Activated CD8-positive, alpha-beta memory T cell treated with anti-CD3 and anti-CD28 coated beads, Interleukin-2, amount 50 U/mL, for 1 hour (primary cell): Measurements from ENCODE around the gene ANKRD24.
"Not testable (repeated sequence)": the region's sequence is repeated elsewhere in the genome, so short reads cannot be mapped to it uniquely, and the experiment has no call there.

Source experiments
- DNase-seq: peaks from one replicate; pipeline ENCODE4 v3.0.0-alpha.2; 2020; ENCODE audit errors: extremely low read depth

Gene ANKRD24

DNA sequence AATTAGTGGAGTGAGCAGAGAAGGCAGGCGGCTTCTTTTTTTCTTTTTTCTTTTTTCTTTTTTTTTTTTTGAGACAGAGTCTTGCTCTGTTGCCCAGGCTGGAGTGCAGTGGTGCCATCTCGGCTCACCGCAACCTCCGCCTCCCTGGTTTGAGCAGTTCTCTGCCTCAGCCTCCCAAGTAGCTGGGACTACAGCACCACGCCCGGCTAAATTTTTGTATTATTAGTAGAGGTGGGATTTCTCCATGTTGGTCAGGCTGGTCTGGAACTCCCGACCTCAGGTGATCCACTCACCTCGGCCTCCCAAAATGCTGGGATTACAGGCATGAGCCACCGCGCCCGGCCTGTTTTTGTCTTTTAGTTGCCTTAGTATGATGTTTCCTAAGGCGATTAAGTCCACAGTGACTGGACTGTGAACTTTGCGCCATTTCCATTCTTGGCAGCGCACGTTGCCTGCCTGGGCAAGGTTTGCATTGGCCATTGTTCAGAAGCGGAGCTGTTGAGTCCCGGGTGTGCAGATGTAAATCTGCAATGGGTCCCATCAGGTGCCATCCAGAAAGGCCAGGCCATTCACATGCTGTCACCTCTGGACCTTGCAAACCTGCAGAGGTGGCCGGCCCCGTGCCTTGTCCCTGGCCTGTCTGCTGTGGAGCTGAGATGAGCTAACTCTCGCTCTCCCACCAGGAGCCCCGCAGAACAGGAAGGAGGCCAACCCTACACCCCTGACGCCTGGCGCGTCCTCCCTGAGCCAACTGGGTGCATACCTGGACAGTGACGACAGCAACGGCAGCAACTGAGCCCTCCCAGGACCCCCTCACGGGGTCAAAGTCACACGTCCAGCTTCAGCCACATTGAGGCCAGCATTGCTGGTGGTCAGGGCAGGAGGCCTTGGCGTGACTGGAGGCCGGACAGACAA is 85.7 kb downstream of the ANKRD24 start:
- DNase-seq = no peak

DNA sequence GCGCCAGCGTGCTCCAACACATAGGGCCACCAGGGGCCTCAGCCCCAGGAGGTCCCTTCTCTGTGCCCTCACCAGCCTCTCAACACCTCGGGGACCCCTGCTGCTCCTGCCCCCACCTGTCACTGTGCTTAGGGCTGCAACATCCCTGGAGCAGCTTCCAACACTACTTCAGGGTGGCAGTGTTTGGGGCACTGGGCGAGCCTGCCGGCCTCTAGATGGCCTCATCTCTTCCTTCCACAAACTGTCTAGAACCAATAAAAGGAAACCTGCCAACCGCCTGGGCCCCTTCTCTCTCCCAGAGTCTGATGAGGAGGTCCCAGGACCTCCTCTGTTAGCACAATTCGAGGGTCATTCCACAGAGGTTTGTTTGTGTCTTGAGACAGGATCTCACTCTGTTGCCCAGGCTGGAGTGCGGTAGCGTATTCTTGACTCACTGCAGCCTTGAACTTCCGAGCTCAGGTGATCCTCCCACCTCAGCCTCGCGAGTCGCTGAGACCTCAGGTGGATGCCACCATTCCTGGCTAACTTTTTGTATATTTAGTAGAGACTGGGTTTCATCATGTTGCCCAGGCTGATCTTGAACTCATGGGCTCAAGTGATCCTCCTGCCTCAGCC is 86.4 kb downstream of the ANKRD24 start:
- DNase-seq = no peak

DNA sequence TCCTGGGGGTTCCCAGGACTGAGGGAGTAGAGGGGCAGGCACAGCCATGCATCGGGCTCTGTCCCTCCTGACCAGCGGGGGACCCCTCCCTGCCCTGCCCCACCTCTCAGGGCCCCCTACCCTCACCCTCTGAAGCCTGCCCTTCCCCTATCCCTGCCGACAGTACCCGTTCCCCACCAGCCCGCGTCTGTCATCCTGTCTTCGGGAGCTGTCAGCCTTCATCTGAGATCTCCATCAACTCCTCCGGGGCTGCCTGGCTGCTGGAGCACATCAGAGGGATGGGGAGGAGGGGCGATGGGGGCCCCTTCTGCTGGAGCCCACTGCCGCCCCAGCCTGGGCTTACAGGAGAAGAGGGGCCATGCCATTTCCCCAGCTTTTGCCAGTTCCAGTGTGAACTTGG is 90.4 kb downstream of the ANKRD24 start:
- no peak for DNase-seq

DNA sequence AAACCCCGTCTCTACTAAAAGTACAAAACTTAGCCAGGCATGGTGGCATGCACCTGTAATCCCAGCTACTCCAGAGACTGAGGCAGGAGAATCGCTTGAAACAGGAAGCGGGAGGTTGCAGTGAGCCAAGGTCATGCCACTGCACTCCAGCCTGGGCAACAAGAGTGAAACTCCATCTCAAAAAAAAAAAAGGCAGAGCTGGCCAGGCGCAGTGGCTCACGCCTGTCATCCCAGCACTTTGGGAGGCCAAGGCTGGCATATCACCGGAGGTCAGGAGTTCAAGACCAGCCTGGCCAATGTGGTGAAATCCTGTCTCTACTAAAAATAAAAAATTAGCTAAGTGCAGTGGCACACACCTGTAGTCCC is 91.8 kb downstream of the ANKRD24 start:
- not testable (repeated sequence) for DNase-seq
